IPS-15b (cell line): ENCODE data around the gene ETV3.
A peak's percentile ranks its signal among the peaks of the same experiment; 100 is the strongest.

ENCODE experiments used
- H3K27me3 ChIP-seq: one replicate; pipeline ENCODE4 v1.6.1; 2013; ENCODE audit warnings: low read length; ENCODE audit not compliant: control insufficient read depth, insufficient read depth
- H3K36me3 ChIP-seq: one replicate; pipeline ENCODE4 v1.6.1; 2013; ENCODE audit warnings: low read length; ENCODE audit not compliant: control insufficient read depth, insufficient read depth
- H3K4me1 ChIP-seq: one replicate; pipeline ENCODE4 v1.6.1; 2013; ENCODE audit warnings: mild to moderate bottlenecking, low read length; ENCODE audit not compliant: control insufficient read depth, insufficient read depth
- H3K4me3 ChIP-seq: one replicate; pipeline ENCODE4 v1.5.1; 2013; ENCODE audit warnings: low read depth, low read length
- H3K9ac ChIP-seq: one replicate; pipeline ENCODE4 v1.6.1; 2013; ENCODE audit warnings: low read depth, mild to moderate bottlenecking, low read length
- H3K9me3 ChIP-seq: one replicate; pipeline ENCODE4 v1.6.1; 2013; ENCODE audit warnings: mild to moderate bottlenecking, low read length; ENCODE audit not compliant: control insufficient read depth, insufficient read depth

Gene ETV3

DNA sequence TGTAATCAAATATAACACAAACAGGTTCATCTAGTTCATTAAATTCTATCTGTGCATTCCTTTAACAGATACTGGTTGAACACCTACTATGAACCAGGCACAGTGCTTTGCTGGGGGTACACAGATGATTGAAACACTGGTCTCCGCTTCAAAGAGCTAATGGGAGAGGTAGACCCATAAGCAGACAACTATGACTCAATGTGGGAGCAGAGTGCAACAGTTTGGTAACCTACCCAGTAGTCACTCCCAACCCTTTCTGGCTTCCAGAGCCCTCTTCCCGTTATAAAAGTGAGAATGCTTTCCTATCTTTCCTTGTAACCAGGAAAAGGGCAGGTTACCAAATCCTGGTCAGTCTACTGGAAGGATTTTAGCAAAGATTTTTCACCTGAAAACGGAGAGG lies 8.0 kb upstream of the ETV3 start:
- Histone ChIP-seq H3K4me3 (no peak overlapping the region), H3K36me3 (no peaks in the 10 kb centered on the region), H3K4me1 (no peaks in the 10 kb centered on the region), H3K27me3 (peaks cover 12% of the 10 kb centered on the region), H3K9ac (no peak overlapping the region), H3K9me3 (no peaks in the 10 kb centered on the region)

DNA sequence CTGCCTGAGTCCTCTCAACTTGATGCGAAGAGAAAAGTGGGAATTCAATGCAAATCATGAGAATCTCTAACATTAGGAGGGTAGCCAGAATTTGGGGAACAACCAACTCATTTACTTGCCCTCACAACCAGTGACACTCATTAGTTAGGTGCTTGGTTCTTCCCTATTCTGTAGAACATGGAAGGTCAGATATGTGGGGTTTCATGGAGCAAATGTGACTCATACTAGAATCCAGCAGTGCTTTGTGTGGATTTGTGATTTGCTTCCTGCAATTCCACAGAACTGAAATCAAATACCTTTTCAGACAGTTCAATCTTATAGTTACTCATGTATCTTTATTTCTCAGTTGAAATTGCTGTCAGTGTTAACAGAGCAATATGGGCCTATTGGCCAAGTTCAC lies 6.9 kb upstream of the ETV3 start:
- no peaks in the 10 kb centered on the region for H3K36me3 ChIP-seq
- peaks cover 7% of the 10 kb centered on the region for H3K4me1 ChIP-seq
- no peaks in the 10 kb centered on the region for H3K9me3 ChIP-seq
- H3K9ac ChIP-seq, result no peak overlapping the region
- H3K27me3 ChIP-seq, result peaks cover 12% of the 10 kb centered on the region
- H3K4me3 ChIP-seq, result no peak overlapping the region

DNA sequence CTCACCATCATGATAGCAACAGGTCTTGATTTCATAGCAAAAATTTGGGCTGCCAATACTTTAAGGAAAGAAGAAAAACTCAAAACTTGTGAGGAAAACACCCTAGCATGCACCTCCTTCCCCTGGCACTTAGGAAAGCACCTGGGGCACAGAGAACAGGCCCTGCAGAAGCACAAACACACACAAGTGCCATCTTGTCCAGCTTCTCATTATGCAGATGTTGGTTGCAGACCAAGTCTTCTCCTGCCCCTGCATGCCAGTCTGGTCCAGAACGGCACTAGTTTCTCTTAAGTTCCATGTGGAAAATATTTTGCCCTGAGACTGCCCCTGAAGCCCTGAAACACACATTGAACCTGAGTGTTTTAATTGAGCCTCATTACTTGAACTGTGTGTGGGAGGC lies 6.3 kb upstream of the ETV3 start:
- Histone ChIP-seq H3K4me3 (no peak overlapping the region), H3K4me1 (peaks cover 13% of the 10 kb centered on the region), H3K9me3 (no peaks in the 10 kb centered on the region), H3K27me3 (peaks cover 12% of the 10 kb centered on the region), H3K36me3 (no peaks in the 10 kb centered on the region), H3K9ac (no peak overlapping the region)

- Histone ChIP-seq H3K9ac (no peak overlapping the region), H3K27me3 (peaks cover 12% of the 10 kb centered on the region), H3K9me3 (no peaks in the 10 kb centered on the region), H3K4me1 (peaks cover 17% of the 10 kb centered on the region), H3K4me3 (no peak overlapping the region), H3K36me3 (no peaks in the 10 kb centered on the region)
Observed at GRCh38 chr1:157142765-157143423, 4.7 kb upstream of the ETV3 start.

- H3K36me3 ChIP-seq, result no peaks in the 10 kb centered on the region
- H3K4me1 ChIP-seq, result peaks cover 17% of the 10 kb centered on the region
- H3K9me3 ChIP-seq, result no peaks in the 10 kb centered on the region
- H3K4me3 ChIP-seq, result no peak overlapping the region
- no peak overlapping the region for H3K9ac ChIP-seq
- peaks cover 10% of the 10 kb centered on the region for H3K27me3 ChIP-seq
Observed at GRCh38 chr1:157142201-157142600, 4.0 kb upstream of the ETV3 start.

DNA sequence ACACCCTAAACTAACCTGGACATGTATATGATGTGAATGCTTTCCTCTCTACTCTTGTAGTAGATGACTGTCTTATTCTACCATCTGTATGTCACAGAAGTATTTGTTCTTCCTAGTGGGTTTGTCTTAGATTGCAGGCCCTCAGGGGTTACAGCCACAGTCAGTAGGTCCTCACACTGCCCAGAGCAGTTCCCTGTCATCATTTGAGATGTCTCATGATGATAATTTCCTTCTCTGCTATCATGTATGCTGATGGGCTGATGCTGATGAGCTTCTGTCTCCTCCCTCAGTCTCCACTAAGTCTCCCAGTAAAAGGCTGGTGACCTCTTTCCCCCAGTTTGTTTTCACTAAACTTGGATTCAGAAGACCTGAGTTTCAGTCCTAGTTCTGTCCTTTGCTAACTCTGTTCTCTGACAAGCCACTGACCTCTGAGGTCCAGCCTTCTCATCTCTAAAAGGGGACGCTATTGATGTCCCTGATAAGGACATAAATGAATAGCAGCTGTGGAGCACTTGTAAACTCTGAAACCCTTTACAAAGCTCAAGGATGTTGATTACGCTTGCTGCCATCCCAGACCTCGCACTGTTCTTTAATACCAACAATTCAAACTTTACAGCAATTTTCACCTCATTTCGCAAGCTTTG lies 3.1 kb upstream of the ETV3 start:
- Histone ChIP-seq H3K4me1 (peaks cover 18% of the 10 kb centered on the region), H3K36me3 (no peaks in the 10 kb centered on the region)

DNA sequence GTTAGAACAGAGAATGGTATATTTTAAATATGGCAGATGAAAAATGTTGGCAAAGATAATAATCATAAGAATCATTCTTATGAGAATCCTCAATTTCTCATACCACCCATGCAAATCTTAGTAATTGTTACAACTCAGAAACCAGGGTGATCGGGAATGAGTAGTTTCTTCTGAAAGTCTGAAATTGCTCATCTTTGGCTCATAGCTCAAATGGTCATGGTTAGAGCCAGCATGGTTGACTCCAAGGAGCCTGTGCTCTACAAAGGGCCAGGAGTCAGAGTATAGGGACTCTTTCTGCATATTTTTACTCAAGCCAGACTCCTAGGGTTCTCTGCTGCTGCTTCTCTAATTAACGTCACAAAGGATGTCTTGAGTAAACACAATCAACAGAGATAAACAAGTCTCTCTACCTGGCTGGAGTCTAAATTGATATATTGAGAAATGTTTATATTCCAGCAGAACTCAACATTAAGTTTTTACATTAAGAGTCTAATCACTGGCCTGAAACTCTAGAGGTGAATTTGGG lies 1.9 kb upstream of the ETV3 start:
- Histone ChIP-seq H3K4me1 (peaks cover 19% of the 10 kb centered on the region), H3K36me3 (peaks cover 9% of the 10 kb centered on the region), H3K9ac (no peak overlapping the region), H3K9me3 (no peaks in the 10 kb centered on the region), H3K27me3 (peaks cover 6% of the 10 kb centered on the region), H3K4me3 (peak overlapping the region; percentile 80)

More for the DNA sequence above, 3.1 kb upstream of the ETV3 start:
- peaks cover 6% of the 10 kb centered on the region for H3K27me3 ChIP-seq
- no peak overlapping the region for H3K4me3 ChIP-seq
- H3K9me3 ChIP-seq, result no peaks in the 10 kb centered on the region
- H3K9ac ChIP-seq, result no peak overlapping the region

DNA sequence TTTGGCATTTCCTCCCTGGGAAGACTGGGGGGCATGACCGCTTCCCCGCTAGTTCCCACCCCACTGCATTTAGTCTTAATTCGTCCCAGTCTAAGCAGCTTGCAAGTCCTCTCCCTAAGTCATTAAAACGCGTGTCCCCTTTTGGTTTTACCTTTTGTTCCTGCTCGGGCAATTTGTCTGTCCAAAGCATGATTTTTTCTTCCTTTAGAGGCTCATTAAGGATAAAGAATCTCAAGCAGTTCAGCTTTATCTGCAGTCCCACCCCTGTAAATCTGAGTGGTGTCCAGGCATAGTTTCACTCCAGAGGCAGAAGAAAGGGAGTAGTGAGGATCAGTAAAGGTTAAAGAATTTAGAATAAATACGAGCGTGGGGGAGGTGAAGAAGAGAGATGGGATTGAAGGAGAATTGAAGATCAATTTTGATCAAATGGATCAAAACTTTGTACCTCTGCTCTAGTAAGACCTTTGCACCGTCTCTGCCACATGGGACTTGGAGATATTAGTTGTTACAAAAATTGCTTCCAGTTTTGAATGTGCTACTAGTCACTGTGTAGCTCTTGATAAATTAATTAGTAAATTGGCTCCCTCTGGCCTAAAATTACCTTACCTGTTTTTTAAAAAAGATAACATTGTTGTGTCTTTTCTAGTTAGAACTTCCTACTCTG lies 989 bp upstream of the ETV3 start:
- H3K36me3 ChIP-seq, result peaks cover 13% of the 10 kb centered on the region
- no peaks in the 10 kb centered on the region for H3K9me3 ChIP-seq
- peaks cover 19% of the 10 kb centered on the region for H3K4me1 ChIP-seq
- no peaks in the 10 kb centered on the region for H3K27me3 ChIP-seq
- H3K4me3 ChIP-seq, result peak overlapping the region; percentile 80
- peak overlapping the region; percentile 86 for H3K9ac ChIP-seq

GRCh38 chr1:157137408-157138219 lies 581 bp downstream of the ETV3 start:
- H3K4me1 ChIP-seq, result peaks cover 19% of the 10 kb centered on the region
- peaks cover 13% of the 10 kb centered on the region for H3K36me3 ChIP-seq
- H3K4me3 ChIP-seq, result peak overlapping the region; percentile 80
- H3K27me3 ChIP-seq, result no peaks in the 10 kb centered on the region
- H3K9ac ChIP-seq, result peak overlapping the region; percentile 77
- H3K9me3 ChIP-seq, result no peaks in the 10 kb centered on the region

- no peak overlapping the region for H3K9ac ChIP-seq
- H3K4me3 ChIP-seq, result peak overlapping the region; percentile 80
- H3K27me3 ChIP-seq, result no peaks in the 10 kb centered on the region
- no peaks in the 10 kb centered on the region for H3K9me3 ChIP-seq
- peaks cover 13% of the 10 kb centered on the region for H3K36me3 ChIP-seq
- peaks cover 19% of the 10 kb centered on the region for H3K4me1 ChIP-seq
Observed at GRCh38 chr1:157137046-157137407, 1.2 kb downstream of the ETV3 start.

GRCh38 chr1:157136133-157136532 lies 2.1 kb downstream of the ETV3 start:
- Histone ChIP-seq H3K9me3 (no peaks in the 10 kb centered on the region), H3K4me3 (peak overlapping the region; percentile 80), H3K27me3 (no peaks in the 10 kb centered on the region), H3K36me3 (peaks cover 13% of the 10 kb centered on the region), H3K9ac (no peak overlapping the region), H3K4me1 (peaks cover 19% of the 10 kb centered on the region)
